IPS-NIHi11 (cell line): ENCODE results near the gene CFDP1.
A peak's percentile ranks its signal among the peaks of the same experiment; 100 is the strongest.

Experiments used
- DNase-seq: peaks from one replicate; pipeline ENCODE4 v3.0.0; 2012; ENCODE audit warnings: mixed read lengths, low spot score

The CFDP1 gene

GRCh38 chr16:75264999-75265910, 168.0 kb downstream of the CFDP1 start:
- peak; percentile 63 for DNase-seq

GRCh38 chr16:75264457-75264998, 168.8 kb downstream of the CFDP1 start:
- DNase-seq = no peak

- no peak for DNase-seq
Measured at GRCh38 chr16:75263963-75264445, 169.3 kb downstream of the CFDP1 start.

GRCh38 chr16:75263291-75263962, 169.9 kb downstream of the CFDP1 start:
- DNase-seq = no peak

GRCh38 chr16:75262800-75263127, 170.5 kb downstream of the CFDP1 start:
- no peak for DNase-seq

GRCh38 chr16:75262104-75262799, 171.1 kb downstream of the CFDP1 start:
- DNase-seq = no peak

GRCh38 chr16:75261590-75262078, 171.7 kb downstream of the CFDP1 start:
- DNase-seq = no peak

GRCh38 chr16:75260851-75261589, 172.3 kb downstream of the CFDP1 start:
- no peak for DNase-seq

GRCh38 chr16:75258807-75259141, 174.5 kb downstream of the CFDP1 start:
- no peak for DNase-seq

- no peak for DNase-seq
Measured at GRCh38 chr16:75257886-75258806, 175.2 kb downstream of the CFDP1 start.

GRCh38 chr16:75256696-75257343, 176.5 kb downstream of the CFDP1 start:
- peak; percentile 61 for DNase-seq

- peak; percentile 59 for DNase-seq
Measured at GRCh38 chr16:75256059-75256571, 177.2 kb downstream of the CFDP1 start.

- DNase-seq = peak; percentile 37
Measured at GRCh38 chr16:75254359-75254837, 178.9 kb downstream of the CFDP1 start.

- DNase-seq = peak; percentile 76
Measured at GRCh38 chr16:75252946-75253911, 180.1 kb downstream of the CFDP1 start.

GRCh38 chr16:75252049-75252864, 181.0 kb downstream of the CFDP1 start:
- no peak for DNase-seq

- peak; percentile 97 for DNase-seq
Measured at GRCh38 chr16:75251280-75252048, 181.8 kb downstream of the CFDP1 start, which contains the start of gene BCAR1. Gene BCAR1 (minus strand): TSS chr16:75251624. CDS start chr16:75251482, 142 bp downstream.
